ENCODE results near the gene TPRA1. TPM values are rescaled to one million over a fixed set of nuclear protein-coding genes. Genes with fewer than 3 reads are reported as not detected.

Gene TPRA1
- total RNA-seq, 1 experiment from 2014 or later = 35.1 TPM

- Histone ChIP-seq H3K9me2 (ENCODE audit: insufficient read depth) (no peaks in the 10 kb centered on the region), H4K20me1 (ENCODE audit: insufficient read depth) (no peaks in the 10 kb centered on the region), H3K27me3 (ENCODE audit: insufficient read depth, low read length) (peaks cover 16% of the 10 kb centered on the region), H3K27ac (ENCODE audit: low read depth, low read length) (no peak overlapping the region), H3K4me3 (replicated peaks in 1 of 2; ENCODE audit: low read depth in 1 of 2, low read length in 2 of 2) (no peak overlapping the region), H3K36me3 (ENCODE audit: control insufficient read depth in 1 of 2, insufficient read depth in 2 of 2, low read length in 2 of 2) (no peaks in the 10 kb centered on the region), H3K79me2 (ENCODE audit: insufficient read depth, low read length) (no peaks in the 10 kb centered on the region), H3K4me2 (ENCODE audit: low read length) (no peak overlapping the region), H3K9ac (ENCODE audit: low read length) (no peak overlapping the region), H3K4me1 (ENCODE audit: control insufficient read depth in 1 of 2, insufficient read depth in 2 of 2, low read length in 2 of 2) (peaks cover 0 to 4% of the 10 kb centered on the region in 2 experiments; a peak in 1 of 4 replicates), H2AFZ (ENCODE audit: low read depth, low read length, poor library complexity, severe bottlenecking) (no peak overlapping the region), H3K9me3 (ENCODE audit: control insufficient read depth in 1 of 2, insufficient read depth in 1 of 2, low read depth in 1 of 2, low read length in 2 of 2) (no peaks in the 10 kb centered on the region)
- DNase-seq (ENCODE audit: low read depth, low spot score) (no peak), ATAC-seq (no peak)
- TF ChIP-seq ZFX (IDR thresholded peaks at IDR 0.05) (no peak), JUND (IDR thresholded peaks at IDR 0.05) (no peak), EZH2 (IDR thresholded peaks at IDR 0.05) (no peak), CEBPB (IDR thresholded peaks at IDR 0.05; ENCODE audit: low read depth) (no peak), ZNF274 (IDR thresholded peaks at IDR 0.05; ENCODE audit: low read depth, low read length) (no peak), ZBTB33 (IDR thresholded peaks at IDR 0.05; ENCODE audit: extremely low read depth, insufficient replicate concordance, low read length) (no peak), CTCF (IDR thresholded peaks at IDR 0.05 in 2 of 3, conservative IDR thresholded peaks at IDR 0.05 in 1 of 3; ENCODE audit: borderline replicate concordance in 1 of 3, insufficient read depth in 1 of 3, low read depth in 2 of 3, low read length in 2 of 3) (no peak), EZH2phosphoT487 (IDR thresholded peaks at IDR 0.05; ENCODE audit: borderline replicate concordance) (no peak), SIN3A (IDR thresholded peaks at IDR 0.05; ENCODE audit: low read depth) (no peak), POLR2AphosphoS5 (IDR thresholded peaks at IDR 0.05; ENCODE audit: low read depth, low read length) (no peak)
- POLR2A ChIA-PET = no interaction called here
- intact Hi-C loops (cut with micrococcal nuclease) = no loop called here
- RAD21 ChIA-PET (ENCODE audit: low non-redundant PET in 1 of 2, low total read pairs in 2 of 2, uncharacterized antibody in 2 of 2, unreplicated experiment in 2 of 2) = no interaction called here
- CTCF ChIA-PET = no interaction called here
- BruUV-seq (replicated peaks) = no TSS peak
These were observed 41.7 kb upstream of the TPRA1 start for GRCh38 chr3:127632035-127632820.
